Neural crest cell (in vitro differentiated cells): Measurements from ENCODE around the gene PCGF3. TPM values are rescaled to one million over a fixed set of nuclear protein-coding genes. Genes with fewer than 3 reads are reported as not detected.

Experiments
- DNase-seq: peaks from one replicate; pipeline ENCODE4 v3.0.0; 2021; ENCODE audit warnings: low read depth, mixed read lengths, low spot score
- H3K27ac Mint-ChIP-seq: one replicate; pipeline ENCODE4 v1.8.0; 2021; ENCODE audit warnings: mild to moderate bottlenecking, mixed read lengths; ENCODE audit not compliant: unreplicated experiment
- H3K27me3 Mint-ChIP-seq: 2 replicates; pipeline ENCODE4 v1.8.0; 2021; ENCODE audit warnings: low read depth, mild to moderate bottlenecking, mixed read lengths
- H3K36me3 Mint-ChIP-seq: 2 replicates; pipeline ENCODE4 v1.8.0; 2021; ENCODE audit warnings: low read depth, mild to moderate bottlenecking, mixed read lengths
- H3K4me1 Mint-ChIP-seq: 2 replicates; pipeline ENCODE4 v1.8.0; 2021; ENCODE audit warnings: mixed read lengths
- H3K4me3 Mint-ChIP-seq: one replicate; pipeline ENCODE4 v1.8.0; 2021; ENCODE audit warnings: mild to moderate bottlenecking, mixed read lengths
- H3K9me3 Mint-ChIP-seq: 2 replicates; pipeline ENCODE4 v1.8.0; 2021; ENCODE audit warnings: mixed read lengths
- total RNA-seq: library from RNA; stranded (reverse); gene quantifications from 2 replicates; pipeline ENCODE4 v1.2.1, GENCODE V29; 2021
- TF ChIP-seq, protein P1 (sequence below): fragments of 200-600 bp; sonication (generic); conservative IDR thresholded peaks from 2 replicates; pipeline ENCODE4 v1.5.0; 2021; ENCODE audit warnings: antibody characterized with exemption, mild to moderate bottlenecking

PCGF3 gene
- total RNA-seq, 1 donor from 2014 or later, result 58.5 TPM

DNA sequence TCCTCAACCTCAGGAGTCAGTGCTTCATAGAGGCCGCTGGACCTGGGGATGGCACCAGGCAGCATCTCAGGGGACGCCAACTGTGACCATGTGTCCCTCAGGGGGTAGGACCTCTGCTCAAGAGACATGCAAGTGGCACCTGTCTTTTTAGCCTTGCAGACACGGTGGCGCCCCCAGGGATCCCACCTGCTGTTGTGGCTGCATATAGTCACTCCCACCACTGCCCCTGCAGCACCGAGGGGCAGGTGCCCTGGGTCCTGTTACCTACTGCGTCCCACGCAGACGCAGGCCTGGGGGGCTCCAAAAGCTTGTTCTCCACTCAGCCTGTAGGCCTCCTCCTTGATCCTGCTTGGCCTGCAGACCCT is 28.8 kb upstream of the PCGF3 start:
- peaks cover 3% of the 10 kb centered on the region for H3K36me3 Mint-ChIP-seq
- no peak overlapping the region for H3K27ac Mint-ChIP-seq
- DNase-seq, result no peak
- no peaks in the 10 kb centered on the region for H3K9me3 Mint-ChIP-seq
- peak overlapping the region; percentile 80 for H3K4me3 Mint-ChIP-seq
- no peaks in the 10 kb centered on the region for H3K27me3 Mint-ChIP-seq
- TF ChIP-seq, protein P1, sequence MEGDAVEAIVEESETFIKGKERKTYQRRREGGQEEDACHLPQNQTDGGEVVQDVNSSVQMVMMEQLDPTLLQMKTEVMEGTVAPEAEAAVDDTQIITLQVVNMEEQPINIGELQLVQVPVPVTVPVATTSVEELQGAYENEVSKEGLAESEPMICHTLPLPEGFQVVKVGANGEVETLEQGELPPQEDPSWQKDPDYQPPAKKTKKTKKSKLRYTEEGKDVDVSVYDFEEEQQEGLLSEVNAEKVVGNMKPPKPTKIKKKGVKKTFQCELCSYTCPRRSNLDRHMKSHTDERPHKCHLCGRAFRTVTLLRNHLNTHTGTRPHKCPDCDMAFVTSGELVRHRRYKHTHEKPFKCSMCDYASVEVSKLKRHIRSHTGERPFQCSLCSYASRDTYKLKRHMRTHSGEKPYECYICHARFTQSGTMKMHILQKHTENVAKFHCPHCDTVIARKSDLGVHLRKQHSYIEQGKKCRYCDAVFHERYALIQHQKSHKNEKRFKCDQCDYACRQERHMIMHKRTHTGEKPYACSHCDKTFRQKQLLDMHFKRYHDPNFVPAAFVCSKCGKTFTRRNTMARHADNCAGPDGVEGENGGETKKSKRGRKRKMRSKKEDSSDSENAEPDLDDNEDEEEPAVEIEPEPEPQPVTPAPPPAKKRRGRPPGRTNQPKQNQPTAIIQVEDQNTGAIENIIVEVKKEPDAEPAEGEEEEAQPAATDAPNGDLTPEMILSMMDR, result no peak
- peaks cover 7% of the 10 kb centered on the region for H3K4me1 Mint-ChIP-seq

GRCh38 chr4:677431-678293 is 28.0 kb upstream of the PCGF3 start:
- TF ChIP-seq, protein P1, result no peak
- H3K4me3 Mint-ChIP-seq, result peak overlapping the region; percentile 80
- peaks cover 7% of the 10 kb centered on the region for H3K4me1 Mint-ChIP-seq
- no peaks in the 10 kb centered on the region for H3K27me3 Mint-ChIP-seq
- peaks cover 3% of the 10 kb centered on the region for H3K36me3 Mint-ChIP-seq
- H3K27ac Mint-ChIP-seq, result no peak overlapping the region
- no peaks in the 10 kb centered on the region for H3K9me3 Mint-ChIP-seq
- no peak for DNase-seq

DNA sequence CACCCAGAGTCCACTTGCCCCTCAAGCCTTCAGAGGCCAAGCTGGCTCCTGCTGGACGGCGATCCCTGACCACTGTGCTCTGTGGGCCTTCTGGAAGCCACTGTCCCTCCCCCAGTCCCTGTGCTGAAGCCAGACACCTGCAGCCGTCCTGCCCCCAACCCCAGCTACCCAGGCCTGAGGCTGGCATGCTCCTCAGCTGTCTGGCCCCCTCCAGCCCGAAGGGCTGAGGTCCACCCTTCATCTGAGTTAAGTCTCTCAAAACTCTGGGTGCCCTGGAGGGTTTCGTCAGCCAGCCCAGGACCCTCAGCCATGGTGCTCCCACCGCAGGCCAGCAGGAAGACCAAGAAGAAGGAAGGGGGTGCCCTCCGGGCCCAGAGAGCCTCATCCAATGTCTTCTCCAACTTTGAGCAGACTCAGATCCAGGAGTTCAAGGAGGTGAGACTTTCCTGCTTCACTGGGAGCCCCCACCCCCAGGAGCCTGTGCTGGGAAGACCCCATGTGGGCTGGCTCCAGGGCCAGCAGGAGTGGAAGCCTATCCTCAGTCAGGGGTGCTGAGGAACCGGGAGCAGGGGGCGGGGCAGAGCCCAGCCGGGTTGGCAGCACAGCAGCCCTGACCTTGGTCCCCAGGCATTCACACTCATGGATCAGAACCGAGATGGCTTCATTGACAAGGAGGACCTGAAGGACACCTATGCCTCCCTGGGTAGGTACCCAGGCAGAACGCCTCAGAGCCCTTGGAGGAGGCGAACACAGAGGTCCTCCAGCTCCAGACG is 27.1 kb upstream of the PCGF3 start:
- H3K4me3 Mint-ChIP-seq, result no peak overlapping the region
- no peak for DNase-seq
- H3K9me3 Mint-ChIP-seq, result no peaks in the 10 kb centered on the region
- peaks cover under 1% of the 10 kb centered on the region for H3K4me1 Mint-ChIP-seq
- H3K36me3 Mint-ChIP-seq, result no peaks in the 10 kb centered on the region
- no peaks in the 10 kb centered on the region for H3K27me3 Mint-ChIP-seq
- TF ChIP-seq, protein P1, result no peak
- H3K27ac Mint-ChIP-seq, result no peak overlapping the region

DNA sequence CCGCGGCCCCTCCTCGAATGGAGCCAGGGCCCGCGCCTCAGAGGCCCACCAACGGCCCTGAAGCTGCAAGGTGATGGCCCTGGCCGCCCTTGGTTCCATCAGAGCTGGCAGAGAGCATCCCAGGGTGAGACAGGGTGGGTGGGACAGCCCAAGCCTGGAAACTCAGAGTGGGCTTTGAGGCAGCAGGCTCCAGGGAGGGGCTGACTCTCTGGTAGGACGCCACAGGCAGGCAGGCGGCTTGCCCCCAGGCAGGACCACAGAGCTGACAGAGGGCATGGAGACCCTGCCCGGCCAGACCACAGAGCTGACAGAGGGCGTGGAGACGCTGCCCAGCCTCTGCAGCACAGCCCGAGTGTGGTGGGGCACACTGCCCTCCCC is 26.5 kb upstream of the PCGF3 start:
- Mint-ChIP-seq H3K9me3 (no peaks in the 10 kb centered on the region), H3K4me3 (no peak overlapping the region), H3K4me1 (no peaks in the 10 kb centered on the region), H3K27ac (no peak overlapping the region), H3K27me3 (no peaks in the 10 kb centered on the region), H3K36me3 (no peaks in the 10 kb centered on the region)
- no peak for DNase-seq
- TF ChIP-seq, protein P1, result no peak

DNA sequence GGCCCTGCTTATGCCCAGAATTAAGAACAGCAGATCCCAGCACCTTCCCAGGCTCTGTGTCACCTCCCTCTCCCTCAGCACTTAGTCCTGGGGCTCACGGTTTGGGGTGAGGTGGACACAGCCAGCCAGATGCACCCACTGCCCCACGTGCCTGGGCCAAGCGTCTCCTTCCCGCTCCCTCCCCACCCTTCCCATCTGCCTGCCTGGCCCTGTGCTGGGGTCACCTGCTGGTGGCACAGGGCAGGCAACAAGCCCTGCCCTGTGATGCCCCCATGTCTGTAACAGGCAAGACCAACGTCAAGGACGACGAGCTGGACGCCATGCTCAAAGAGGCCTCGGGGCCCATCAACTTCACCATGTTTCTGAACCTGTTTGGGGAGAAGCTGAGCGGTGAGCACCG is 26.0 kb upstream of the PCGF3 start:
- Mint-ChIP-seq H3K9me3 (no peaks in the 10 kb centered on the region), H3K4me1 (no peaks in the 10 kb centered on the region), H3K4me3 (peak overlapping the region; percentile 44), H3K36me3 (no peaks in the 10 kb centered on the region), H3K27me3 (no peaks in the 10 kb centered on the region), H3K27ac (no peak overlapping the region)
- no peak for DNase-seq
- TF ChIP-seq, protein P1, result no peak
